HG02970 (cell line): ENCODE data around the gene TSPAN31.

Experiments
- ATAC-seq: cut with Tn5 transposase; IDR thresholded peaks from one replicate; pipeline ENCODE4 v1.9.1; 2021; ENCODE audit warnings: mild to moderate bottlenecking, moderate library complexity, moderate number of reproducible peaks; ENCODE audit not compliant: unreplicated experiment, low FRiP score

TSPAN31 gene

DNA sequence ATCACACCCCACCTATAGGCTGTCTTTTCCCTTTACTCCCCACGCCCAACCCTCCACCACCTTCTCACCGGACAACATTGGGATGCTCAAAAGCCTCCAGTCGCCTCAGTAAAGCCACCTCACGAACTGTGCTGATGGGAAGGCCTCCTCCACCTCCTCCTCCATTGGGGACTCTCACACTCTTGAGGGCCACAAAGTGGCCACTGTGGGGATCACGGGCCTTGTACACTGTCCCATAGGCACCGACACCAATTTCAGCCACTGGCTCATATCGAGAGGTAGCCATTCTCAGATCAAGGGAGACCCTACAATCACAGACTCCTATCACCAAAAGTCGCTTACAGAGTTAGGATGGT, 6.6 kb downstream of the TSPAN31 start:
- no peak for ATAC-seq

DNA sequence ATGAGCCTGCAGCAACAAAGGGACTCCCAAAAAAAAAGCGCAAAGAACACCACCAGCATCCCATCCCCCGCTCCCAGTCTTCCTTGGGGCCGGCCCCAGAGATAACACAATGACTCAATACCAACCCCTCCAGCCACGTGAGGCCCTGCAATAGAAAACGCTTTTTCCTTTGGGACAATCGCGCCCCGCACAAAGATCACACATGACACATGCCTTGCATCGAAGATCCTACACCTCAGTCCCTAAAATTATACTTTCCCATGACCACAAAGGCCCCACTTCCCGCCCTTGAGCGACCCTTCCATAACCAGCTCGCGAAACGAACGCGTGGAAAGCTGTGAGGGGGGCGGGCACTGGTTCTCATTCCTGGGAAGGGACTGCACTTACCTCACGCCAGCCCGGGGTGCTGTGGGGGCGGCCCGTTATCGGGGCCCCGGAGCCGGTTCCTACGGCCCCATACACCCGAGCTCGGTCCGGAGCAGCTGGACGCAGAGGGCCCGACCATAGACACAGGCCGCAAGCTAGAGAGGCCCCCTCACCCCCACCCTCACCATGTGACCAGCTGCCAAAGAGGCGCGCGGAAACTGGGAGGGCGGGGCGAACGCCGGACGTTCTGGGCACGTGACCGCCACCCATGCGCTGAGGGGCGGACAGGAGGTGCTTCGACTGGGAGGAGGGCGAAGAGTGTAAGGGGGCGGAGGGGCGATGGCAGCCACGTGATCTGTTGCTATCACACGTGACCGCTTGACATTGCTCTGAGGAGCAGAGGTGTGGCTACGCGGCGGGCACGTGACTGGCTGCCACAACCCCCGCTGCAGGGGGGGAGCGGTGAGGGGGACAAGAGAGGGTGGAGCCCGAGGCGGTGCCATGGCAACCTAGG, 7.2 kb downstream of the TSPAN31 start, which contains the start of gene CDK4:
Gene CDK4, minus strand, starts transcription at position 523 of the 880 bp plus-strand sequence. CDS start 593 bp downstream, outside the sequence.
- peak; percentile 81 for ATAC-seq

DNA sequence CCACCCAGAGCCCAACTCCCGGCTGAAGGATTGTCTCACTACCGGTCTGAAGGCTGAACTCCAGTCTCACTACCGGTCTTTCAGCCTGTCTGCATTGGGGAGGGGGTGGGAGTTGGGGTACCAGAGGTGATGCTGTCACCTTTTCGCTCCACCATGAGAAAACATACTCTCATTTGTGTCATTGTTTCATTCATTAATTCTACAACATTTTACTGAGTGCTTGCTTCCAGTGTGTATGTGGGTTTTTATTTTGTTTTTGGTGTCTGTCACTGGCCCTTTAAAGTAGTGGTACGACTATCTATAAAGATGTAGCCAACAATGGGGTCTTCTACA, 7.8 kb downstream of the TSPAN31 start:
- ATAC-seq = no peak

DNA sequence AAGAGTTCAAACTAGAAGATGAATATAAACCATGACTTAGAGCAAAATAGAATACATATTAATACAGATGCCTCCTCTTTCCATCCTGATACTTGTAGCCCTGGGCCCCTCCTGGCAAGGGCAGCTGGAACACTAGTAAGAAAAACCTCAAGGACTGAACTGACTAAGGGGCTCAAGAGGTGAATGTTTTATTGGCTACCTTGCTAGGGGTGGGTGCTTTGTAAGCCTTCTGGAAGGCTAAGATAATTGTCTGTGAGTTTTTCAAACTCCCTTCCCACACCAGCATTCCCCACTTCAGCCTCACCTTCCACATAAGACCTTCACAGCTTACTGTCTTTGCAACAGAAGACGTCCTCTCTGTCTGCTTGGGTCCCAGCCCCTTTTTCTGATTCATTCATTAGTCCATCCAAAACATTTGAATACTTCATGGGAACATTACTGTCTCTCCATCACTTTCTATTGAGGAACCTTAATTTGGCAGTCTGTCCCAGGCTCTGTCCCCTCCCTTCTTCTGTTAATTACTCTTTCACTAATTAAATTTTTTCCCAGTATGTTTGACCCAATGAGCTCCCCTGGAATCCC, 9.0 kb downstream of the TSPAN31 start:
- no peak for ATAC-seq

DNA sequence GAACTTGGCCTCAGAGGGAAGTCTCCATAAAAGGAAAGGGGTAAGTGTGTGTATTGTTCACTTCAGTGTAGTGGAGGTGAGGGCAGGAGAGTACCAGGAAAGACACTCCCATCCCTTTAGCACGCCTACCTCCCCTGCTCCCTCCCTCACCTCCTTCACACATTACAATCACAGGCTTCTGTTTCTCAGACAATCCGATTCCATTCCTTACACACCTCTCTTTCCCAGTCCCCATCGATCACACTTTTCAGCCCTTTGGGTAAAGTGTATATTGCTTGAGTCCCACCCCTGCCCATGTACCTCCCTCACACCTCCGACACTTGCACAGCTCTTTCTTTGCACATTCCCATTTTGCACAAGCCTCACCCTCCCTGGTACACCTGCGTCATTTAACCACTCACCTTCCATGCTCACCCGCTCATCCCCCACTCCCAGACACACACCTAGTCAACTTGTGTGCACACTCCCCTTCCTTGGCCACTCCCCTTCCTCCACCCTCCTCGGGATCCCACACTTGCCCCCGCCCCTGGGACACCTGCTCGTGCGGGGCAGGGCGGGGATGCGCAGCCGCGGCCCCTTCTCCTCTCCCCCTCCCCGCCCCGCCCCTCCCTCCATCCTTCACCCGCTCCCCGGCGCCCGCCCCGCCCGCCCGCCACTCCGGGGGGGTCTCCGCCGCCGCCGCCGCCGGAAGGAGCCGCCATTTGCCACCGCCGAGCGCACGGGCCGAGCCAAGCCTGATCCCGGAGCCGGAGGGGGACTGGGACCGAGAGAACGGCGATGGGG, 9.8 kb downstream of the TSPAN31 start, which contains the start of gene MARCHF9:
Gene MARCHF9, plus strand, starts transcription at position 693 of the 783 bp plus-strand sequence. CDS start 426 bp downstream, outside the sequence.
- ATAC-seq = no peak

DNA sequence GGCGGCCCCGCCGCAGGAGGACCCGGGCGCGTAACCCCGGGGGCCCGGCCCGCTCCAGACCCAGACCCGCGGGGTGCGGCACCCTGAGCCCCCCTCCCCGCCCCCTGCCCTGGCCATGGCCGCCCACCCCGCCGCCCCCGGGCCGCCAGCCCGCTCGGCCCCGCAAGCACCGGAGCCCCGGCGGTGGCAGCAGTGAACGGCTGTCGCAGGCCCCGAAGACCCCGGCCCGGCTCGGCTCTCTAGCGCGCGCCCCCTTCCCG, 10.3 kb downstream of the TSPAN31 start:
- ATAC-seq = no peak

DNA sequence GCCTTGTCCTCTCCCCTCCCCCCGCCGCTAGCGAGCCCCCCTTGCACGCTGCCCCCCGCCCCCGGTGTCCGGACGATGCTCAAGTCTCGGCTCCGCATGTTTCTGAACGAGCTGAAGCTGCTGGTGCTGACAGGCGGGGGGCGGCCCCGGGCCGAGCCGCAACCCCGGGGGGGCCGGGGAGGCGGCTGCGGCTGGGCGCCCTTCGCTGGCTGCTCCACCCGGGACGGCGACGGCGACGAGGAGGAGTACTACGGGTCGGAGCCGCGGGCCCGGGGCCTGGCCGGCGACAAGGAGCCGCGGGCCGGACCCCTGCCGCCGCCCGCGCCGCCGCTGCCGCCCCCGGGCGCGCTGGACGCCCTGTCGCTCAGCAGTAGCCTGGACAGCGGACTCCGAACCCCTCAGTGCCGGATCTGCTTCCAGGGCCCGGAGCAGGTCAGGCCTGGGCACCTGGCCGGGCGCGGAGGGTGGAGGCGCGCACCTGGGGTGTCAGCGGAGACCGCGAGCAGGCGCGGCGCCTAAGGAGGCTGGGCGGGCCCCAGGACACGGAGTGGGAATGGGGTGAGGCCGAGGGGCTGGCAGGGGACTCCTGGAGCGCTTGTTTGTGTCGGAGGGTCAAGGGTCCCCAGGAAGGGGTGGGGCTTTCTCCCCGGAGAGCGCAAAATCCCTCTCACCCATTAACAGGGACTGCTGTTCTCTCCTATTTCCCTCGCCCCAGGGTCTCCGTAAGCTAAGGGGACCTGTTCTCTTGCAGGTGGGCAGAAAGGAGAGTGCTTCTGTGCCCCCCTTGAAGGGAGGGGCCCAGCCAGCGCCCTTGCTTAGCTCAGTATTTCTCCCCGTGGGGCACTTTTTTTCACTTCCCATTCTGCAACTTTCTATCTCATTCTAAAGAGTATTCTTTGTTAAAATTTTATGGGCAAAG, 10.9 kb downstream of the TSPAN31 start:
- ATAC-seq = no peak

DNA sequence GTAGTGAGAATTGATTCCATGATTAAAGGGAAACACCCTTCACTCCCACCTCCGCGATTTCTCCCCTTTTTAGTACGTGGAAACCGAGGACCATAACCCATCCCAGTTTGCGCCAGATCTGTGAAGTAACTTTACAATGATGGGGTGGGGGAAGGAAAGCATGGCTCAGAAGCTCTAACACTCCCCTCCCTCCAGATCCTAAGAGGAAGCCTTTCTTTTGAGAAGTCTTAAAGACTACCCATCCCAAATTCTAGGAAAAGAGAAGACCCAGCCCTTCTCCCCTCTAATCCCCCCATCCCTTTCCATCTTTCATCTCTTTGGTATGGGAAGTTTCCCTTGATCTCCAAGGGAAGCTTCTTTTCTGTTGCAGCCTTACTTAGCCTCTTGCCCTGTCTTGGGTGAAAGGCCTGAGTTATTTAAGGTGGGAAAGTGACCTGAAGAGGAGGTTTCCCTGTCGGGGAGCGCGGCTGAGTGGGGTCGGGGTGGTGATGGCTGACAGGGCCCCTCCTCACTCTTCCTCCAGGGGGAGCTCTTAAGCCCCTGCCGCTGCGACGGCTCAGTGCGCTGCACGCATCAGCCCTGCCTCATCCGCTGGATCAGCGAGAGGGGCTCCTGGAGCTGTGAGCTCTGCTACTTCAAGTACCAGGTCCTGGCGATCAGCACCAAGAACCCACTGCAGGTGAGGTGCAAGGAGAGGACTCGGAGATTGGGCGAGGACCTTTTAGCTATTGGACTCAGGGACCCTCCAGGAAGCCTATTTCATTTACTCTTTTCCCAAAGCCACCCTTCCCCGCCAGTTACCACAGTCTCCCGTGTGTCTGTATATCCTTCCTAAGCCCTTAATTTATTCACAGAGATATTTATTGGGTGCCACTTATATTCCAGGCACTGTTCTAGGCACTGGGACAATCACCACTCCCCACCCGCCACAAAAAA, 11.8 kb downstream of the TSPAN31 start:
- ATAC-seq = no peak

DNA sequence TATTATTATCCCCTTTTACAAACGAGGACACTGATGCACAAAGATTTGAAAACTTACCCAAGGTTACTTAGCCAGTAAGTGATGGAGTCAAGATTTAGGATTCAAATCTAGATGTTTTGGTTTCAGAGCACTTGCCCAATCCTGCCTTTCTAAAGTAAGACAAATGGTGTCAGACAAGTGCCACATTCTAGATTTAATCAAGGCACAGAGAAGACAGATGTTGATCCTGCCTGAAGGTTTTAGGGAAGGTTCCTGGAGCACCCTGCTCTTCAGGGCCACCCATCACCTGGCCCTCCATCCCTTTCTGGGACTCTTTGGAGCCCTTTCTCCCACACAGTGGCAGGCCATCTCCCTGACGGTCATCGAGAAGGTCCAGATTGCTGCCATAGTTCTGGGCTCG, 12.9 kb downstream of the TSPAN31 start:
- no peak for ATAC-seq

DNA sequence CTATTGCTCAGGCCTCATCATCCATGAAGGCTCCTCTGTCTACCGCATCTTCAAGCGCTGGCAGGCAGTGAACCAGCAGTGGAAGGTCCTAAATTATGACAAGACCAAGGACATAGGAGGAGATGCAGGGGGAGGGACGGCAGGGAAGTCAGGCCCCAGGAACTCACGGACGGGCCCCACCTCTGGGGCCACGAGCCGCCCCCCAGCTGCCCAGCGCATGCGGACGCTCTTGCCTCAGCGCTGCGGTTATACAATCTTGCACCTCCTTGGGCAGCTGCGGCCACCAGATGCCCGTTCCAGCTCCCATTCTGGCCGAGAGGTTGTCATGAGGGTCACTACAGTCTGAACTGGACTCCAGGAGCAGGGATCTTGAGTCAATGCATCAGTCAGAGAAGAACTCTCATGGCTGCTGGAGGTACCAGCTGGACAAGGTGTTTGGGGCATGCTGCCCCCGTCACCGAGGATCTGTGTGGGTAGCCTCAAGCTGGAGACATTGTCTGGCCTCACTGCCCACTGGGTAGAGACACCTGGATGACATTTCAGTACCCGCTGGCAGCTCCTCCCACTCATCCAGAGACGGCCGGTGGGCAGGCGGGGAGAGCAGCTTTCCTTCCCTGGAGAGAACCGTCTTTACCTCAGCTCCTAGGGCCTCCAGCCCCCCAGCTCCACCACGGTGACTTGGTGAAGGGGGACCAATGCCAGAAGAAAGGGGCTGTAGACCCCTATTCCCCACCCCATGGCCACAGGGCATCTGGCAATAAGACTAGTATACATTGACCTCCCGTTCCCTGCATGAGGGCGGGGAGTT, 13.9 kb downstream of the TSPAN31 start:
- ATAC-seq = no peak

DNA sequence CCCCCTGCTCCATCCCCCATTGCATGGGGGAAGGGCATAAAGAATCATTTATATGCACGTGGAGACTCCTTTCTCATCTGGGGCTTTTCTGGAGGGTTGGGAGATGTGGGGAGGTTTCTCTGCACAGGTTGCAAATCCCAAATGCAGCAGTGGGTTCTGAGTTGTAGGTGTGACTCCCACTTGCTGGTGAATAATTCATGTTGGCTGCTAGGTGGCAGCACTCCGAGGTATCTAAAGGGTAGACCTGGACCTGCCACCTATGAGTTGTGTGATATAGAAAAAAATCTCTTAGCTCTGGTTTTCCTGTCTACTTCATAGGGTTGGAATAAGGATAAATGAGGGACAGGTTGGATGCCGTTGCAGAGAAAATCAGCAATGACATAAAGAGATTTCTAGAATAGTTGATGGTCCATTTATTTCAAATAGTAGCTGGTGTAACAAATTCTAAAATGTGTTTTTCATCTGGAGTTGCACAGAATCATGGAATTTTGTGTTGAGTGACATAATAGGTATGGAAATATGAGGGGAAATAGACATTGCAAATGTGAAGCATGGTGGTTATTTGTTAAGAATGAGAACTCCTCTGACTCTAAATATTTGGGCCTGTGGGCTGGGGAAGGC, 14.6 kb downstream of the TSPAN31 start:
- ATAC-seq = no peak

DNA sequence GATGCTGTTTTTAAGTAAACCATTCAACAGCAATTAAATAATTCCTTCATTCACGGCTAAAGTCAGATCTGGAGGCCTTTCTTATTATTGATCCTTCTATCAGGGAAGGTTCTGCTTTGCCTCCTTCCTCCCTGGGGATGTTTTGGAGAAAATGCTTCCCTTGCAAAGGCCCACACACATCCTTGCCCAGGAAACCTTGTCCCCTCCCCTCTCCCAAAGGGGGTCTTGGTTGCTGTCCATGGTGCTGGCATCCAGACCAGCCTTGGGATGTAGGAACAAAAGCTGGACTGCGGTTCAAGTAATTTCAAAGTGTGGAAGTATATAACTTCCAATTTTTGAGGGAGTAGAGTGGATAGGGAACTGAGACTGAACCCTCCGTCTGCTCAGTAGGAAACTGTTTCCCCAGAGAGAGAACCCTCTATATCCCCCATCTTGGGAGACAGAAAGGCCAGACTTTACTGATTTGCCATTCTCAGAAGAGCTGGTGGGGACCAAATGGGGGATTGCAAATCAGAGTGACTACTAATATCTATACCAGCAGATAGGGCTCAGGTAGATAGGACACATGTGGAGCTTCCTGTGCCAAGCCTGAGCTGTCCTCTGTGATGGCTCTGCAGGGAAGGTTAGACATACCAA, 15.6 kb downstream of the TSPAN31 start:
- ATAC-seq = no peak

DNA sequence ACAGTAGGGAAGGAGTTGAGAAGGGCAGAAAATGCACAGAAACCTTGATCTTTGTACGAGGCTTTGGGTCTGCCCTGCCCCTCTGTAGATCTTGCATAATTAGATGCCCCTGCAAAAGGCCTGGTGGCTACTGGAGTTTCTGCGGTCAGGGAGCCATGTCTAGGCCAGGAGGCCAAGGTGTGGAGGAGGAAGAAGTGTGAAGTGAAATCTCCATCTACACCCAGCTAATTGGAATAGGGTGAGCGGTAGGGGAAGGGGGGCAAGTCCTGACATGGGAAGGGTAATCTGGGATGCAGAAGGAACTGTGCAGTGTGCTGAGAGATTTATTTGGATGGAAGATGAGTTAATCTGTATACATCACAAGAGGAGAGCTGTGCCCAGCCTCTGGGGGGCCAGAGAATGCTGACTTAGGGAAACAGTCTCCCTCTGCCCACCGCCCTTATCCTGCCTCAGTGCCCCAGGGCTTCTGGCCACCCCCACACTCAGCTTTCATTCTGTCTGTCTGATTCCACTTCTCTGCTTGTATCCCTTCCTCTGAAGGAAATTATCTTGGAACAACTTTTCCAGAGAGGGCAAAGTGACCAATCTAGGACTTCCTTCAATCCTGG, 16.7 kb downstream of the TSPAN31 start:
- ATAC-seq = no peak

DNA sequence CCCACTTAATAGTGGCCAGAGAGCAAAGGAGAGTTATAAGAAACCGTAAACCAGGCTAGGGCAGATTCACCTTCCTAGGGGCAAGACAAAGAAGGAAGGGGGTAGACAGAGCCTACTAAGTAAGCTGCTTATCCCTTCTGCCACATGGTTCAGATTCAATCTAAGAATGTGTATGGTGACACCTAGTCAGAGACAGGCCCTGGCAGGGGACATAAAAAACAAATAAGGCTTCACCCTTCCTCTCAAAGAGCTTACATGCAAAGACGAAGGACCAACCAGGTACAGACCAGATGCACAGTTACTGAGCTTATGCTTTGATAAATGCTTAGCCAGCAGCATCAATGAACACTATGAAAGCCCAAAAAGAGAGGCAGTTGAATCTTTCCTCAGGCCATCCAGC, 17.6 kb downstream of the TSPAN31 start:
- ATAC-seq = no peak

DNA sequence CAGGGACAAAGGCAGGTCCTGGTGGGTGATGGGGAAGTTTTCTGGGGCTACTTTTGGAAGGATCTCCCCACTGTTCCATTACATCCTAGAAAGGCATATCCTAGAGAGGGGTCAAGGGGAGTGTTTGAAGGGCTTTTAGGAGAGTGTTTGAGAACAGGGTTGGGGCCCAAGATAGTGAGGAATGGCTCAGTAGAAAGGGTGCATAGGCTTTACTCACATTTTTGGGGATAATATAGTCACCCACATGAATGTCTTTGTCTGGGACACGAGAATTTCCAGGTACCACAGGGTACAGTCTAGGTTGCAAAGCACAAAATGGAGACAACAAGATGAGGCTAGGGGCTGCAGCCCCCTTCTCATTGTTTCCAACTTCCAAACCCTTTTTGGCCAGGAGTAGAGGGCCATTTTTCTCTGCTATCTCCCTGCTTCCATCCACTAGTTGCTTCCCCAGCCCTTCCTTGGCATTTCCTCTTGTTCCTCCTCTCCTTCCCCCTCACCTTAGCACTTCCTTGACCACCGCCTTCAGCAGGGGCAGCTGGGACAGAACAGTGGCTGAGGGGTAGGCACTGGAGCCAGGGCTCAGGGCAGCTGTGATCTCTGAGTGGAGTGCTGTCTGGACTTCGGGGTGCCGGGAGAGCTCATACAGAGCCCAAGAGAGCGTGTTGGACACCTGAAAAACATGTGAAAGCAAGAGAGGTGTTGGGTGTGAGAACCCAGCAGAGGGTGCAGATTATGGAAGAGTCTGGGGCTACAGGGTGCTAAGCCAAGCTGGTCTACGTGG, 19.2 kb downstream of the TSPAN31 start:
- ATAC-seq = no peak

DNA sequence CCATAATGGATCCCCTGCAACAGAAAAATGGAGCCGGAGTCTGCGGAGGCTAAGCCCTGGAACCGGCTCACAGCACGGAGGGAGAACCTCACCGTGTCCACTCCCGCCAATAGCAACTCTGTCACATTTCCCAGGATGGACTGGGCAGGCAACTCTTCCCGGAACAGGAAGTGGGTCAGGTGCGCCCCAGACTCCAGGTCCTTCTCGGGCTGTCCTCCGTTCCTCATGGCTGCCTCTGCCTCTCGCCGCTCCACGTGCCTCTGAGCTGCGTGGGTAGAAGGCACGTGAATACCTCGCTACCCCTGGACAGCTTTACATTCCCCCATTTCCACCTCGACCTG, 19.8 kb downstream of the TSPAN31 start:
- ATAC-seq = no peak
